Measurements from ENCODE around the gene LRP2.

Gene LRP2

DNA sequence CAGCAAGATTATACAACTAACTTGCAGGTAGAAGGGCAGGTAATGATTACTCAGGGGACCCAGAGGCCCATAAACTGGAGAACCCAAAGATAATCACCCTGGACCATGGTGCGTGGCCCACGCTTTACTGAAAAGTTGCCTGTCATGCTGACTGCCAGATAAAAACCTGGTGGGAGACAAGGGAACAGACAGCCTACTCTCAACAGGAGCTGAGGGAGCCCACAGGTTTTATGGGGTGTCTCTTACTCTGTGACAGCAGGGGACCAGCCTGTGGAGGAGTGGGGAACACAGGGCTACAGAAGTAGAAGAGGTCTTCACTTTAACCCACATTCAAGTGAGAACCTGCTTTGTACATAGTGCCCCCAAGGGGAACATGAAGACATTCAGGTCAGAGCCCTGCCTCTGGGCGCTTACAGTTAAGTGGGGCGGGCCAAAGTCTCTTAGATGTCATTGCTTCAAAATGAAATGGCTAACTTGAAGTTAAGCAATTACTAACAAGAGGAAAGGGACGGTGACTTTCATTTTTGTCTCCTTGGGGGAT, 232.6 kb downstream of the LRP2 start:
- POLR2A ChIA-PET (ENCODE audit: low non-redundant PET), result no interaction called here
- TF ChIP-seq CTCF (conservative IDR thresholded peaks at IDR 0.05; ENCODE audit: low read depth), result no peak
- no peak for DNase-seq (ENCODE audit: low spot score)
- CTCF ChIA-PET, result no interaction called here
- no peak overlapping the region for H3K27ac ChIP-seq

DNA sequence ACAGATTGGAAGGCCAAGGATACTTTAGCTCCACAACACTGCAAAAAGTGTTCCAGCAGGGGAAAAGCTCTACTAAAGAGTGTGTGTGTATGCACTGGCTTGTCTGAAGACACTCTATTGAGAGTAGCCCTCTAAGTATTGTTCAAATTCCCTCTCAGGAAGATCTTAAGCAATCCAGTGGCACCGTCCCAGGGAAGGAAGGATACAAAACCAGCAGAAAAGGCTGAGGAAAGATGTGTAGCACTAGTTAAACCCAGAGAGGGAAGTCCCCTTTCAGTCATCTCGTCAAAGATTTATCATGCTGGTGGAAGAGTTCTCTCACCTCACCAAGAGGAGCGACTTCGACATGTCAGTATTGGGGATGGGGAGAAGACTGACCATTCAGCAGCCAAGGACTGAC, 242.5 kb downstream of the LRP2 start:
- ChIA-PET CTCF (interaction anchor here (0.5 to 1.4 kb wide), 5 partner anchors 10 to 1696 kb away, joined by 3 to 5 read pairs (median 3); no protein-coding TSS in a partner anchor), POLR2A (ENCODE audit: low non-redundant PET) (no interaction called here)
- H3K27ac ChIP-seq, result no peak overlapping the region
- no peak for TF ChIP-seq CTCF (conservative IDR thresholded peaks at IDR 0.05; ENCODE audit: low read depth)
- DNase-seq (ENCODE audit: low spot score), result no peak

DNA sequence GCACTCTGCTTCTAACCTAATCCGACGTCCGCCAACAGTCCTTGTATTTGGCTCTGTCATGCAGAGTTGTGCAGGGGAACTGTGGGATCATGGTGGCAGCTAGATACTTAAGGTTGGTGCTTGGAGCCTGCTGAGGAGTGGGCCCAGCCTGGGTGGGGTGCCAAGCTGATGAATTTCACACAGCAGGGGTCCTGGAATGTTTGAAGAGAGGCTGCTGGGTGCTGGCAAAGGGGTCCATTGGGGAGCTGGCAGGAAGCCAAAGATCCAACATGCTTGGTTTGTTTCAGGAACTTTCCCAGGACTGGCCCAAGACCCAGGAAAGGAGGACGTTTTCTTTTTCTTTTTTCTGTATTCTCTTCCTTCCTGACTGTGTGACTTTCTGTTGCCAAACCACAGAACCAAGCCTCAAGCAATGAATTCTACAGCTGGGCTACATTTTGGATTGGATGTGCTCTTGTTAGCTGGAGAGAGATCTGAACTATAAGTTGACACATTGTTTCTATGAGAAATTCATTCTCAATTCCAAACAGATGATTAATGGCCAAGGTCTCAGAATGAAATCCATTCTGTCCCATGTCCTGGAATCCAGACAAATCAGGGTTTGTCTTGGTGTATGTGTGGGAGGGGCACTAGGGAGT, 243.1 kb downstream of the LRP2 start:
- no peak for DNase-seq (ENCODE audit: low spot score)
- no peak for TF ChIP-seq CTCF (conservative IDR thresholded peaks at IDR 0.05; ENCODE audit: low read depth)
- ChIA-PET POLR2A (ENCODE audit: low non-redundant PET) (no interaction called here), CTCF (interaction anchor here (0.6 to 1.1 kb wide), 3 partner anchors 9 to 1696 kb away, joined by 3 to 5 read pairs (median 4); no protein-coding TSS in a partner anchor)
- H3K27ac ChIP-seq, result no peak overlapping the region

- CTCF ChIA-PET, result no interaction called here
- H3K27ac ChIP-seq, result no peak overlapping the region
- no peak for DNase-seq (ENCODE audit: low spot score)
Measured at GRCh38 chr2:169118060-169118459, 244.3 kb downstream of the LRP2 start.

GRCh38 chr2:169116993-169117392, 245.3 kb downstream of the LRP2 start:
- CTCF ChIA-PET, result interaction anchor here (0.6 kb wide), 1 partner anchor 156 kb away, joined by 3 read pairs; no protein-coding TSS in a partner anchor
- H3K27ac ChIP-seq, result no peak overlapping the region
- no peak for DNase-seq (ENCODE audit: low spot score)
- POLR2A ChIA-PET (ENCODE audit: low non-redundant PET), result no interaction called here
- TF ChIP-seq CTCF (conservative IDR thresholded peaks at IDR 0.05; ENCODE audit: low read depth), result no peak

More at GRCh38 chr2:169118060-169118459, 244.3 kb downstream of the LRP2 start:
- POLR2A ChIA-PET (ENCODE audit: low non-redundant PET), result no interaction called here
- TF ChIP-seq CTCF (conservative IDR thresholded peaks at IDR 0.05; ENCODE audit: low read depth), result no peak

- ChIA-PET CTCF (interaction anchor here (0.6 kb wide), 1 partner anchor 156 kb away, joined by 3 read pairs; no protein-coding TSS in a partner anchor), POLR2A (ENCODE audit: low non-redundant PET) (no interaction called here)
Measured at GRCh38 chr2:169116327-169116726, 246.0 kb downstream of the LRP2 start.

More at GRCh38 chr2:169116327-169116726, 246.0 kb downstream of the LRP2 start:
- H3K27ac ChIP-seq, result no peak overlapping the region
- TF ChIP-seq CTCF (conservative IDR thresholded peaks at IDR 0.05; ENCODE audit: low read depth), result no peak
- DNase-seq (ENCODE audit: low spot score), result no peak

Measured in RWPE1 (cell line).